HEK293T (cell line): Measurements from ENCODE around the gene SLCO4C1.

Source experiments
- BHLHE40 ChIP-seq: fragments of 450-650 bp; IDR thresholded peaks from 2 replicates; pipeline ENCODE4 v1.6.1; 2016; ENCODE audit warnings: mild to moderate bottlenecking, moderate library complexity, borderline replicate concordance
- ELF4 ChIP-seq: fragments of 450-650 bp; IDR thresholded peaks from 2 replicates; pipeline ENCODE4 v1.6.1; 2017; ENCODE audit warnings: antibody characterized with exemption
- FOXA1 ChIP-seq: fragments of 450-650 bp; IDR thresholded peaks from 2 replicates; pipeline ENCODE4 v1.6.1; 2016; ENCODE audit warnings: mild to moderate bottlenecking
- FOXK2 ChIP-seq: fragments of 450-650 bp; IDR thresholded peaks from 2 replicates; pipeline ENCODE4 v1.6.1; 2016; ENCODE audit warnings: mild to moderate bottlenecking
- FOXM1 ChIP-seq: fragments of 450-650 bp; IDR thresholded peaks from 2 replicates; pipeline ENCODE4 v1.6.1; 2017; ENCODE audit warnings: mild to moderate bottlenecking, borderline replicate concordance
- HDGF ChIP-seq: fragments of 450-650 bp; IDR thresholded peaks from 2 replicates; pipeline ENCODE4 v1.6.1; 2017; ENCODE audit warnings: antibody characterized with exemption, borderline replicate concordance
- L3MBTL2 ChIP-seq: fragments of 450-650 bp; conservative IDR thresholded peaks from 2 replicates; pipeline ENCODE4 v1.6.1; 2016; ENCODE audit warnings: mild to moderate bottlenecking
- SP1 ChIP-seq: fragments of 450-650 bp; IDR thresholded peaks from 2 replicates; pipeline ENCODE4 v1.6.1; 2017
- TARDBP ChIP-seq: fragments of 450-650 bp; IDR thresholded peaks from 2 replicates; pipeline ENCODE4 v1.6.1; 2016
- ZNF384 ChIP-seq: fragments of 450-650 bp; IDR thresholded peaks from 2 replicates; pipeline ENCODE4 v1.6.1; 2016

DNA sequence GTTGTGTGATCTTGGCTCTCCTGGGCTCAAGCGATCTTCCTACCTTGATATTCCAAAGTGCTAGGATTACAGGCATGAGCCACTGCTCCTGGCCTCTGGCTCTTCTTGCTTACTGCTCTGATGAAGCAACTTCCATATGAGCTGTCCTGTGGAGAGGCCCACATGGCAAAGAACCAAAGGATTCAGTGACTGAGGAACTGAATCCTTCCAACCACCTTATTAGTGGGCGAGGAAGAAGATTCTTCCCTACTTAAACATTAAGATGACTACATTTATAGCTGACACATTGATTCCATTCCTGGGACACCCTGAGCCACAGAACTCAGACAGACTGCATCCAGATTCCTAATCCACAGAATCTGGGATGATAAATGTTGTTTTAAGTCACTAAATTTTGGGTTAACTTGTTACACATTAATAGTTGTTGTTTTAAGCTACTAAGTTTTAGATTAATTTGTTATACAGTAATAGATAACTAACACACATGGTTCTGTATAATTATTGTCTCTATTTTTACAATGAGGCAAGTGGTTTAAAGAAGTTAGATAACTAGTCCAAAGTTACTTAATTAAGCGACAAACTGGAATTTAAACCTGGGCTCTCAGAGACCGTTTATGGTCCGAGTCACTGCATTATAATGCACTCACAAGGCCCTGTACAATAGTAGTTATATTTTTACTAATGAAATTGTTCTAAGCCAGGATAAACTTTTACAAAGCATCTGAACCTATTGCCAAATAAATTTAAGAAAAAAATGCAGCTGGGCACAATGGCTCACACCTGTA lies 16.7 kb upstream of the SLCO4C1 start:
- TF ChIP-seq SP1 (no peak), FOXM1 (no peak), TARDBP (no peak), ZNF384 (no peak), FOXK2 (no peak), FOXA1 (no peak), BHLHE40 (no peak), L3MBTL2 (no peak), ELF4 (no peak), HDGF (no peak)
